ENCODE results near the gene MAGT1.
"Not testable (repeated sequence)": the region's sequence is repeated elsewhere in the genome, so short reads cannot be mapped to it uniquely, and the experiment has no call there.

The MAGT1 gene
- 78.9 to 115 reads per million in 2 donors for total RNA-seq

- peak; percentile 76 for DNase-seq
Measured at GRCh38 chrX:77894921-77895886, at the start of gene MAGT1. TSS of gene MAGT1 (minus strand) at chrX:77895435. CDS start at chrX:77895410, 25 bp downstream.

DNA sequence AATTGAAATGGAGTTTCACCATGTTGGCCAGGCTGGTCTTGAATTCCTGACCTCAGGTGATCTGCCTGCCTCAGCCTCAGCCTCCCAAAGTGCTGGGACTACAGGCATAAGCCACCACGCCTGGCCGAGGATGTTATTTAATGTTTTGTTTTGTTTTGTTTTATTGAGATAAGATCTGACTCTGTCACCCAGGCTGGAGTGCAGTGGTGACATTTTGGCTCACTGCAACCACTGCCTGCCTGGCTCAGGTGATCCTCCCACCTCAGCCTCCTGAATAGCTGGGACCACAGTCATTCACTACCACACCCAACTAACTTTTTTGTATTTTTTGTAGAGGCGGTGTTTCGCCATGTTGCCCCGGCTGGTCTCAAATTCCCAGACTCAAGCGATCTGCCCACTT lies 49.8 kb upstream of the MAGT1 start:
- not testable (repeated sequence) for DNase-seq

DNA sequence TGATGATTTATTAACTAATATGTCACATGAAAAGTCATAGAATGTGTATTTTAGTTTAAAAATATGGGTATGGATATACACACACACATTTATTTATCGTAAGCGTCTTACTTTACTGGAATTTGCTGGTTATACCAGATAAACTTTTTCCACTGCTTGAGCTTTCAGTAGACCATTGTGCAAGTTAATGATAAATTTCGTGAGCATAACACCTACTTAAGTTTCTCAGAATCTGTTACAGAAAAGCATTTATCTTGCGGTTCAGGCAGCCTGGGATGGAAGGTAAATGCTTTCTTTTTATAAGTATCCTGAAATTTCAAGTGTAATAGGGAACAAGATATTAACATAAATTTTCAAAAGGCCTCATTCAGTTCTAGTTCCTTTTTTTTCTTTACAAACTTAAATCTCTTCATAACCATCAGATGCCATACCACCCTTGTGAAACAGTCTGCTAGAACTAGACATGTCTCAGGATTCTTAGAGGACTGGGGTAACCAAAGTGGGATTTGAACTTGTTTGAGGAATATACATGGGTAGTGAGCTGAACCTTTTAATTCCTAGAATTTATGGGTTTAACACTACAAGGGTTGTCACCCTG lies 42.9 kb upstream of the MAGT1 start:
- no peak for DNase-seq

- no peak for DNase-seq
Measured at GRCh38 chrX:77937291-77937690, 42.1 kb upstream of the MAGT1 start.

DNA sequence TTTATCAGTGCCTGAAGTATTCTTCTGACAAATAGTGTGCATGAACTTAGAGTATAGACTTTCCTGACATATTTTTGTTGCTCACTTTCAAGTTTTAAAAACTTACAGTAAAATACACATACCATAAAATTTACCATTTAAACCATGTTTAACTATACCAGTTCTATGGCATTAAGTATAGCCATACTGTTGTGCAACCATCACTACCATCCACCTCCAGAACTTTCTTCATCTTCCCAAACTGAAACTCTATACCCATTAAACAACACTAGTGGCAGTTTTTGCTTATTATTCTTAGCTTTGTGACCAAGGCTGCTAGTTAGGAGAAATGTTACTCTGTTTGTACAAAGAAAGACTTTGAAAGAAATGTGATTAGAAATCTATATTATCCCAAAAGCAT lies 41.1 kb upstream of the MAGT1 start:
- DNase-seq = no peak

- DNase-seq = no peak
Measured at GRCh38 chrX:77935886-77936285, 40.7 kb upstream of the MAGT1 start.

- no peak for DNase-seq
Measured at GRCh38 chrX:77930581-77930980, 35.3 kb upstream of the MAGT1 start.

DNA sequence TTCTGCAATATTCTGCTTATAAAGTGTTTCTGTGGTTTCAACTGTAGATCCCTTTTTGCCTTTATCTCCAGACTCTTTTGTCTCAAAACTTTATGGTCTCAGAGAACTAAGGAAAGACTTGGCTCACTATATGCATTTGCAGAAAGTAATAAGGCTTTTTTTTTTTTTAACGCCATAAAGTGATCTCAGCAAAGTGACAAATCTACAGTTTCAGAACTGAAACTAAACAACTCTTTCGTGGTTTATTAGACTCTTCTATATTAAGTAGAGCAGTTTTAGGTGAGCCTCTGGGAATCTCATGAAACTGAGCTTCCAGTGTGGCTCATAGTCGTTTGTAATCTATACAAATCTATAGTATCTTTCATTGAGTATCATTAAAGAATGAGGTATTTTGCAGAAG lies 30.5 kb upstream of the MAGT1 start:
- no peak for DNase-seq

DNA sequence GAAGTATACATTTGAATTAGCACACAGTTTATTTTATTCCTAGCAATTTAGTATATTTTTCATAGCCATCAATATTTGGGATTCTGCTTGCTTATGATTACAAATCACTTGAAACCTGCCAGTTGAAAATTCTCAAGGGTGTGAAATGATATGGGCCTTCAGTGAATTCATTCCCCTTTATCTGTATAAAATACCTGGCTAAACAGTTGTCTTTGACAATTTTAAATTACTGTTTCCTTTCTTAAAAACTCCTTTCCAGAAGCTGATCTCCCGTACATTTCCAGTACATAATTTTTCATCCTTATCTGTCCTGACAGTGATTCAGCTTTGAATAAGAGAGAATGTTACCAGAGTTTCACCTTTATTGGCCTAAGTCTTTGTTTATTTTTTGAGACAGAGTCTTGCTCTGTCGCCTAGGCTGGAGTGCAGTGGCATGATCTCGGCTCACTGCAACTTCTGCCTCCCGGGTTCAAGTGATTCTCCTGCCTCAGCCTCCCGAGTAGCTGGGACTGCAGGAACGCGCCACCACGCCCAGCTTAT lies 29.2 kb upstream of the MAGT1 start:
- DNase-seq = no peak

- no peak for DNase-seq
Measured at GRCh38 chrX:77922787-77923186, 27.6 kb upstream of the MAGT1 start.

- not testable (repeated sequence) for DNase-seq
Measured at GRCh38 chrX:77919370-77919769, 24.1 kb upstream of the MAGT1 start.

DNA sequence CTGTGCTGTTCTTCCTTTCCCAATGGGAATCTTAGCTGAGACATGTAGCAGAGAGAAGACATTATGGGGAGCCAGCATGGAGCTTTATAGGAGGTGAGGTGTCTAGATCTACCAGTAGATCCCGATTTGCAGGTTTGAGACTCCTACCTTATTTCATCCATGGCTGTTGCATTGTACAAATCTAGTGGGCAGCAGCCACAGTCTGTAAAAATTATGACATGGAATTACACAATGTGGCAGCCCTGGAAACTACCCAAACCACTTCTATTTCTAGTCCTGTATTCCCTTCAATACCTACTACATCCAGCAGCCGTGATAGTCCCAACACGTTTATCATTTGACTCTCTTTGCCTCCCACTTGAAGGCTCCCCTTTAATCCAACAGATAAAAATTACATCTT lies 23.3 kb upstream of the MAGT1 start:
- DNase-seq = no peak

GRCh38 chrX:77917294-77917933 lies 22.2 kb upstream of the MAGT1 start:
- DNase-seq = no peak

DNA sequence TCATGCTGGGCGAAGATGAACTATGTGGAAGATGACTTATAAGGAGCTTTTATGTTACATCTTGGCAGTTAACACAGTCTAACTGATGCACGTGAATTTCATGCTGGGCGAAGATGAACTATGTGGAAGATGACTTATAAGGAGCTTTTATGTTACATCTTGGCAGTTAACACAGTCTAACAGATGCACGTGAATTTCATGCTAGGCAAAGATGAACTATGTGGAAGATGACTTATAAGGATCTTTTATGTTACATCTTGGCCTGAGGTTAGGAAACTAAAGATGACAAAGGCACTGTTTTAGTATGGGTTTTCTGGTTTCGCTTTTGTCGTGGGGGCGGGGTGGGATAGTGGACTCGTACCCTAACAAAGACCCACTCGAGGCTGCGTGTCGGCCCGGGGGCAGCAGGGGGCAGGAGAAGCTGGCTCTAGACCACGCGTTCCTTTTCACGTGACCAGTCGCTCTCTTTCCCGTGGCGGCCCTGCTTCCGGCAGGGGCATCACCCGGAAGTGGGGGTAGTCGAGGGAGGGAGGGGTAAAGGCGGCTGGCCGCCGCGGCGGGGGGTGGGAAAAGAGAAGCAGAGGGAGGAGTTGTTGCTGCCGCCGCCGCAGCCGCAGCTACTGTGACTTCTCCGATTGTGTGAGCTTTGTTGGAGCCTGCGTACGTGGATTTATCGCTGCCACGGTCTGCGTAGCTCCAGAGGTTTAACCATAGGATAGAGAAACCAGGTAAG lies 15.0 kb upstream of the MAGT1 start, which contains the start of gene ATP7A:
Gene ATP7A (plus strand): TSS at position 586 of the 733 bp plus-strand sequence. CDS start 60,949 bp downstream, outside the sequence.
- DNase-seq = peak; percentile 77

GRCh38 chrX:77901506-77901905 lies 6.3 kb upstream of the MAGT1 start:
- DNase-seq = no peak

DNA sequence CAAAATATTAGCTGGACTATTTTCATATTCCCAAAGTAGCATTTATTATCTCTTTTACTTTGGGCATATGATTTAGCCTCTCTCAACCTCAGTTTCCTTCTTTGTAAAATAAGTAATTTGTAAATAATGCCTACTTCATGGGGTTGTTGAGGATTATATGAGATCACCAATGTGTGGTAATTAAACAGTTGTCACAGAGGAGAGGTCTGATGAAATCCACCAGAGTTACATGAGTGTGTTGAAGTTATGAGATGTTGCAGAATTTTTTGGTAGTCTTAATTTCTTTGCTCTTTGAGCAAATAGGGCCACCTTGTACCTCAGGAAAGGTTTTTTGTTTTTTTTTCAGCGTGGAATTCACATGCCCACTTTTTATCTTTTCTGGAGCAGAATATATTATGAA lies 5.5 kb upstream of the MAGT1 start:
- DNase-seq = no peak

DNA sequence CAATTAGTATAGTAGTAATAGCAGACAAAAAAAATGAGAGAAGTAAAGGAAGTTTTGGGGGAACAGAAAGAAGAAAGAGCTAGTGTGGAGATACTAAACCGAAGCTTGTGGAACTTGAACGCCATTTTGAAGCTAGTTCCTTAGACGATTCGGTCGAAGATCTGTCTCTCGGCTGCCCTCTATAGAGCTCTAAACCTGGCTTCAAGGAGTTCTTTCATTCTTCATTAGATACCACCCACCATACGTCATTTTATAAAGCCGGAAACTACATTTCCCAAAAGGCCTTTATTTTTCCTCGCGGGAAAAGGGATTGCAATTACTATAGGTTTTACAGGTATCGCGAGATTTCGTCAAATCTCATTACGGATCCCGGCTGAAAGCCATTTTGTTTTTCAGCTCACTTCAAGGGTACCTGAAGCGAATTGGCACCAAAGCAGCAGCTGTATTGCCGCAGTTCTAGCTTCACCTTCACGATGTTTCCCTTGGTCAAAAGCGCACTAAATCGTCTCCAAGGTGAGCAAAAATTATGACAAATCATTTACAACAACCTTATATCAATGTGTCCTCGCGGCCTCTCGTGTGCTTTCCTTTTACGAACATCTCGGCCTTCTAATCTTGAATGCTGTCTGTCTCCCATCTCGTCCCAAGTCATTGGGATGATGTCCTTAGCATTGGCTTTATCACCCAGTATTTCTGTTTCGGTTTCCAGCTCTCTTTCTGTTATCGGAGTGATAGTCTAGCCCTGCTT lies 4.0 kb upstream of the MAGT1 start, which contains the start of gene COX7B:
Gene COX7B (plus strand): TSS at position 388 of the 748 bp plus-strand sequence. CDS start 86 bp downstream, at position 474.
- DNase-seq = peak; percentile 38

GRCh38 chrX:77893713-77894112 lies 1.5 kb downstream of the MAGT1 start:
- DNase-seq = no peak

DNA sequence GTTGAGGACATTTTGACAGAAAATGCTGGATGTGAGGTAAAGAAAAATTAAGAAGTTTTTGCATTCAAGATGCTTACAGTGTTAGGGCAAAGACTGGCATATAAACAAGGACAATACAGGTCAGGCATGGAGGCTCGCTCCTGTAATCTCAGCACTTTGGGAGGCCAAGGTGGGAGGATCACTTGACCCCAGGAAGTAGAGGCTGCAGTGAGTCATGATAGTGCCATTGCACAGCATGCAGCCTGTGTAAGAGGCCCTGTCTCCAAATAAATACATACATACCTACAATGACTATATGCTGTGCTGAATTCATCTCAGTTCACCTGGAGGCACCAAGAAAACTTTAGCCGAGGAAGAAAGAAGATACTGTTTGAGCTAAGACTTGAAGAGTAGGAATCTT lies 2.3 kb downstream of the MAGT1 start:
- DNase-seq = no peak

GRCh38 chrX:77881418-77881817 lies 13.8 kb downstream of the MAGT1 start:
- DNase-seq = not testable (repeated sequence)

GRCh38 chrX:77875372-77875771 lies 19.9 kb downstream of the MAGT1 start:
- no peak for DNase-seq
